Psoas muscle (tissue), 8 donors: Measurements from ENCODE around the gene GZMH. TPM values are rescaled to one million over a fixed set of nuclear protein-coding genes. Genes with fewer than 3 reads are reported as not detected.

ENCODE experiments used
- ATAC-seq, 4 donors: fragments of 200-7000 bp; cut with Tn5 transposase; one replicate each; pipeline ENCODE4 v1.9.1; 2020; ENCODE audit warnings: moderate library complexity in 3 of 4, mild to moderate bottlenecking in 2 of 4
- DNase-seq, 2 donors: peaks; one replicate each; pipeline ENCODE4 v3.0.0-alpha.2; 2020
- H3K27ac ChIP-seq: fragments of 200-600 bp; one replicate; pipeline ENCODE4 v1.8.0; 2022
- H3K27me3 ChIP-seq, 3 donors: fragments of 200-600 bp in 1 of 3; one replicate each; pipeline versions ENCODE4 v1.6.1 to v1.8.0; 2013 to 2022; ENCODE audit warnings: low read length in 2 of 3, mild to moderate bottlenecking in 2 of 3, moderate library complexity in 1 of 3; ENCODE audit not compliant: insufficient read depth in 3 of 3
- H3K36me3 ChIP-seq, 2 donors: fragments of 200-600 bp in 1 of 2; one replicate each; pipeline versions ENCODE4 v1.6.1 to v1.8.0; 2013 to 2022; ENCODE audit warnings: low read depth in 1 of 2, mild to moderate bottlenecking in 1 of 2, moderate library complexity in 1 of 2; ENCODE audit not compliant: insufficient read depth in 1 of 2
- H3K4me1 ChIP-seq: fragments of 200-600 bp; one replicate; pipeline ENCODE4 v1.8.0; 2022
- H3K4me3 ChIP-seq: fragments of 200-600 bp; one replicate; pipeline ENCODE4 v1.8.0; 2022; ENCODE audit warnings: mild to moderate bottlenecking
- H3K9me3 ChIP-seq: fragments of 200-600 bp; one replicate; pipeline ENCODE4 v1.8.0; 2022
- WGBS, 3 donors: extraction: QIAGEN DNeasy Blood & Tissue Kit; methylation state at CpG; one replicate each; pipeline versions ENCODE4 v1.1.6 to v1.1.7; 2013; 5-methylcytosine and 5-hydroxymethylcytosine counted together
- intact Hi-C, 2 donors: fragments of 100-400 bp; cut with DNase I; formaldehyde crosslinking; loops; one replicate each; pipeline versions ENCODE4 v1.11.0 to v1.14.2; 2022
- polyA plus RNA-seq, 3 donors: library from polyadenylated mRNA; stranded (reverse); fragments of 200-250 nt; gene quantifications; one replicate each; pipeline ENCODE4 v1.2.3, GENCODE V29; 2013
- total RNA-seq, 4 donors: library from RNA; stranded (reverse); fragmentation: NEBNext Ultra II Directional in 2 of 4; extraction: Animal tissue kit (Norgen Biotek cat#: 25700) in 2 of 4; gene quantifications; one replicate each; pipeline versions ENCODE4 v1.2.1 to v1.2.4, GENCODE V29; 2021 to 2023
- TF ChIP-seq, protein P1 (sequence below): fragments of 200-600 bp; IDR thresholded peaks from one replicate; pipeline ENCODE4 v1.8.0; 2022; ENCODE audit warnings: antibody characterized with exemption
- donor health status: healthy with polysubstance abuse.
- donor health status: DM: no; HTN: no; CAD: no; lungs with moderate emphysema.
- donor health status: Bipolar disorder and iron deficiency.
- donor health status: healthy.
- donor health status: DM: yes; HTN: yes; CAD: no.
- donor health status: DM: no; HTN: no; CAD: no.
- donor health status: DM: no; HTN: no; CAD: no.
- donor health status: DM: yes; HTN: yes; CAD: no.

Gene GZMH
- total and polyA plus RNA-seq, 7 donors, result 0.08 to 0.76 (median 0.28) TPM; not detected in 3

DNA sequence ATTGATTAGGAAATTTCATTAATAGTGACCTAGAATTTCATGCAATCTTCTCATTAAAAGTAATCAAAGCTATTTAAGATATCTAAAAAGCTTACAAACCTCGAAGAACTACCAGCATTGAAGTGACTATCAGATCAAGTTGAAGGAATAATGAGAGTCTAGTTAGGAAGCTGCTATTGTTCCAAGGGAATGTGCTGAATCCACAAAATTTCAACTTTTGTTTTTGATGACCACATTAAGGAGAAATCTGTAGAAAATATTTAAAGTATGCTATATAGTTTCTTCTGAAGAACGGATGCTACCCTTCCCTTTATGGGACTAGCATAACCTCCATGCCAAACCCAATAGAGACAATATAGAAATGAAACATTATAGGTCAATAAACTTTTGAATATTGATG is 30.9 kb downstream of the GZMH start:
- Histone ChIP-seq H3K4me3 (no peak overlapping the region), H3K27me3 (no peaks in the 10 kb centered on the region), H3K36me3 (no peaks in the 10 kb centered on the region), H3K27ac (no peak overlapping the region), H3K9me3 (no peaks in the 10 kb centered on the region), H3K4me1 (no peaks in the 10 kb centered on the region)
- DNase-seq (no peak), ATAC-seq (no peak)
- intact Hi-C loops, result no loop called here
- TF ChIP-seq, protein P1, sequence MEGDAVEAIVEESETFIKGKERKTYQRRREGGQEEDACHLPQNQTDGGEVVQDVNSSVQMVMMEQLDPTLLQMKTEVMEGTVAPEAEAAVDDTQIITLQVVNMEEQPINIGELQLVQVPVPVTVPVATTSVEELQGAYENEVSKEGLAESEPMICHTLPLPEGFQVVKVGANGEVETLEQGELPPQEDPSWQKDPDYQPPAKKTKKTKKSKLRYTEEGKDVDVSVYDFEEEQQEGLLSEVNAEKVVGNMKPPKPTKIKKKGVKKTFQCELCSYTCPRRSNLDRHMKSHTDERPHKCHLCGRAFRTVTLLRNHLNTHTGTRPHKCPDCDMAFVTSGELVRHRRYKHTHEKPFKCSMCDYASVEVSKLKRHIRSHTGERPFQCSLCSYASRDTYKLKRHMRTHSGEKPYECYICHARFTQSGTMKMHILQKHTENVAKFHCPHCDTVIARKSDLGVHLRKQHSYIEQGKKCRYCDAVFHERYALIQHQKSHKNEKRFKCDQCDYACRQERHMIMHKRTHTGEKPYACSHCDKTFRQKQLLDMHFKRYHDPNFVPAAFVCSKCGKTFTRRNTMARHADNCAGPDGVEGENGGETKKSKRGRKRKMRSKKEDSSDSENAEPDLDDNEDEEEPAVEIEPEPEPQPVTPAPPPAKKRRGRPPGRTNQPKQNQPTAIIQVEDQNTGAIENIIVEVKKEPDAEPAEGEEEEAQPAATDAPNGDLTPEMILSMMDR, result no peak
- 52 to 69% (median 60%) methylated on average over 2 of the region's 2 CpGs for WGBS, 3 donors

DNA sequence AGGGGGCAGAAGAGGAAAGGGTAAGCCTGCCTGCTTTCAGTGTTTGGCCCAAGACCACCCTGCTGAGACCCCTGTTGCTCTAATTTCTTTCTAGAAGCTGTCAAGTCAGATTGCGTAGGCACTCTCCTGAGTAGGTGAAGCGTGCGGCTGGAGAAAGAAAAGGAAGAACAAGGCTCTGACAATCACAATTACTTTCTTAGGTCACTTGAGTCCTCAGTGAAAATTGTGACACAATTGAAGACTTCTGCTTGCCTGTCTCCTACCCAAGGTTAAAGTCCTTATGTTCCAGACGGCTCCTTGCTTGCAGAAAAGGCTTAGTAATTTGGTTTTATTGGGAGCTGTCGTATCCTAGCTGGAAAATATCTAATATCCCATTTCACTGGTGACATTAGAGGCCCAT is 32.7 kb downstream of the GZMH start:
- no peaks in the 10 kb centered on the region for H3K36me3 ChIP-seq
- H3K4me1 ChIP-seq, result no peaks in the 10 kb centered on the region
- no peaks in the 10 kb centered on the region for H3K27me3 ChIP-seq
- WGBS, 3 donors, result 70 to 77% (median 75%) methylated on average over 5 of the region's 5 CpGs
- intact Hi-C loops, result no loop called here
- no peak overlapping the region for H3K4me3 ChIP-seq
- DNase-seq (no peak), ATAC-seq (no peak)
- H3K27ac ChIP-seq, result no peak overlapping the region
- H3K9me3 ChIP-seq, result no peaks in the 10 kb centered on the region
- TF ChIP-seq, protein P1, result no peak

DNA sequence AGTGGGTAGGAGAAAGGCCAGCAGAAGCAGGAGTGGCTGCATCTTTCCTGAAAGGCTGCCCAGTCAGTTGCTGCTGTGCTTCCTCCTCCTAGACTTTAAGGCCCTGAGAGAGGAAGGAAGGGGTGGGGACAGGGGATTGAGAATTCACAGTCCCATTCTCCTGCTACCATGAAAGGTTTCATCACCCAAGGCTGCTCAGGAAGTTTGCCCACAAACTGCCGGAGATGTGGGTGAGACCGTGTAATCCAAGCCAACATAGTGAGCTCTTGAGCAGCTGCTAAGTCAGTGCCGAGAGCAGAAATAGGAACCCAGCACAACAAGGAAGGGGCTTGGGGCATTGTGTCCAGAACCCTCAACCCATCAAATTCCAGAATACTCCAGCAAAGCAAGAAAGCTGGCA is 33.3 kb downstream of the GZMH start, which contains the start of gene CTSG:
Gene CTSG (minus strand): TSS at position 69 of the 400 bp plus-strand sequence. CDS start 27 bp downstream, at position 42.
- WGBS, 3 donors, result 30 to 35% (median 30%) methylated on average over 3 of the region's 3 CpGs
- H3K27me3 ChIP-seq, result no peaks in the 10 kb centered on the region
- TF ChIP-seq, protein P1, result no peak
- H3K9me3 ChIP-seq, result no peaks in the 10 kb centered on the region
- ATAC-seq (no peak), DNase-seq (no peak)
- H3K27ac ChIP-seq, result no peak within 1 kb of the TSS
- no peak within 1 kb of the TSS for H3K4me3 ChIP-seq
- intact Hi-C loops, result no loop called here
- no peaks in the 10 kb centered on the region for H3K36me3 ChIP-seq
- no peaks in the 10 kb centered on the region for H3K4me1 ChIP-seq

DNA sequence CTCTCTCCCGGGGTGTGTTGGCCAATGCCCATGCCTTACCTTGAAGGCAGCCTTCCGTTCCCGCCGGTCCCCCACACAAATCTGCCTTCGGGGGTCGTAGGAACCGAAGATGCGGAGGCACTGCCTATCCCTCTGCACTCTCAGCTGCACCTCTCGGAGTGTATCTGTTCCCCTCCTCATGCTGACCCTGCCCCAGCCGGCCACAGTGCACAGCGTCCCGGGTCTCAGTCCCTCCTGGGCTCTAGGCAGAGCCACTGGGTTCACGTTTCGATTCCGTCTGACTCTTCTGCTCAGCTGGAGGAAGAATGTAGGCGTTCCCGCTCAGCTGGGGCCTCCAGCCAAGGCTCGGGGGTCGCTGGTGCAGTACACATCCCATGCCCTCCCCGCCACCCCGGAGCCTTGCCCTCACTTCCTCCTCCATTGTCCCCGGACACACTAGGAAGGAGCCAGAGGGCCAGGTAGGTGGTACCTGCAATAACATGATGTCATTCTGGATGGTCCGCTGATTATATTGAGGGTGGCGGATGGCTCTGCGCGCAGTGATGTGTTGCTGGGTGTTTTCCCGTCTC is 35.2 kb downstream of the GZMH start:
- TF ChIP-seq, protein P1, result no peak
- Histone ChIP-seq H3K27me3 (no peaks in the 10 kb centered on the region), H3K27ac (no peak overlapping the region), H3K36me3 (no peaks in the 10 kb centered on the region), H3K4me1 (no peaks in the 10 kb centered on the region), H3K4me3 (no peak overlapping the region), H3K9me3 (no peaks in the 10 kb centered on the region)
- intact Hi-C loops, result no loop called here
- ATAC-seq (no peak), DNase-seq (no peak)
- WGBS, 3 donors, result 74 to 82% (median 76%) methylated on average over 26 to 27 of the region's 27 CpGs

DNA sequence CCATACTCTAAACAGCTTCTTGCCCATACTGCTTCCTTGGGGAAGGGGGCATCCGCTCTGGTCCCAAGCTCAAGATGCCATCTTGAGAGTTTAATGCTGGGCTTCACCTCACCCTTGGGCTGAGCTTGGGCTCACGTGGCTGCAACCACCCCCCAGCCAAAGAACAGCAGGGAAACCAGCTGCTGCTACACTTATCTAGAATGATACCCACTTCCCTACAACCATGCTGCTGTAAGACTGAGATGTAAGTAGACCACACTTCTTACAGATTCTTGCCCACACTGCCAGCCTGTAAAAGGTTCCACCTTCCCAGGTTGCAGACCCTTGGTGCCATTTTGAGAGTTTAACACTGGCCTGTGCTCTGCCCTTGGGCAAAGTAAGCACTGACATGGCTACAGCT is 43.2 kb downstream of the GZMH start:
- Histone ChIP-seq H3K36me3 (no peaks in the 10 kb centered on the region), H3K9me3 (peaks cover 6% of the 10 kb centered on the region), H3K4me3 (no peak overlapping the region), H3K27ac (no peak overlapping the region), H3K27me3 (no peaks in the 10 kb centered on the region), H3K4me1 (no peaks in the 10 kb centered on the region)
- ATAC-seq, result no peak
- TF ChIP-seq, protein P1, result no peak
- 57 to 78% (median 58%) methylated on average over 2 of the region's 2 CpGs for WGBS, 3 donors
- intact Hi-C loops, result no loop called here
- DNase-seq, result no peak
